SK-N-DZ (cell line): ENCODE data around the gene NALCN.

ENCODE experiments used
- DNase-seq: peaks from one replicate; pipeline ENCODE4 v3.0.0-alpha.2; 2015; ENCODE audit warnings: low spot score

The NALCN gene

GRCh38 chr13:101291206-101291605 is 125.1 kb downstream of the NALCN start:
- DNase-seq = no peak

- DNase-seq = peak; percentile 82
These were observed 126.5 kb downstream of the NALCN start for GRCh38 chr13:101289764-101290163.

- no peak for DNase-seq
These were observed 132.5 kb downstream of the NALCN start for GRCh38 chr13:101283782-101284181.

GRCh38 chr13:101272886-101273285 is 143.4 kb downstream of the NALCN start:
- DNase-seq = no peak

GRCh38 chr13:101271681-101272245 is 144.5 kb downstream of the NALCN start:
- DNase-seq = no peak

GRCh38 chr13:101267656-101268055 is 148.7 kb downstream of the NALCN start:
- no peak for DNase-seq

GRCh38 chr13:101265934-101266333 is 150.4 kb downstream of the NALCN start:
- no peak for DNase-seq

- DNase-seq = no peak
These were observed 151.4 kb downstream of the NALCN start for GRCh38 chr13:101264931-101265330.

GRCh38 chr13:101262306-101262705 is 154.0 kb downstream of the NALCN start:
- no peak for DNase-seq

GRCh38 chr13:101258509-101258908 is 157.8 kb downstream of the NALCN start:
- no peak for DNase-seq

- DNase-seq = peak; percentile 54
These were observed 158.2 kb downstream of the NALCN start for GRCh38 chr13:101258071-101258470.

GRCh38 chr13:101248739-101249514 is 167.4 kb downstream of the NALCN start:
- no peak for DNase-seq

GRCh38 chr13:101242720-101243119 is 173.6 kb downstream of the NALCN start:
- DNase-seq = no peak

- no peak for DNase-seq
These were observed 177.8 kb downstream of the NALCN start for GRCh38 chr13:101238555-101238954.

GRCh38 chr13:101231751-101232428 is 184.4 kb downstream of the NALCN start:
- DNase-seq = no peak

GRCh38 chr13:101230271-101230890 is 185.9 kb downstream of the NALCN start:
- DNase-seq = no peak

- no peak for DNase-seq
These were observed 196.6 kb downstream of the NALCN start for GRCh38 chr13:101219609-101220265.

GRCh38 chr13:101218484-101218883 is 197.8 kb downstream of the NALCN start:
- no peak for DNase-seq

- no peak for DNase-seq
These were observed 199.2 kb downstream of the NALCN start for GRCh38 chr13:101217086-101217485.

- no peak for DNase-seq
These were observed 205.0 kb downstream of the NALCN start for GRCh38 chr13:101211261-101211660.

GRCh38 chr13:101210774-101211173 is 205.5 kb downstream of the NALCN start:
- no peak for DNase-seq
